Sigmoid colon (tissue), 4 donors: ENCODE measurements around the gene KCNQ2.

ENCODE experiments used
- CTCF ChIP-seq, 4 experiments: fragments of 450-650 bp in 3 of 4; fragments of 200-600 bp in 1 of 4; IDR thresholded peaks; one replicate each; pipeline ENCODE4 v1.5.1; 2016 to 2019; ENCODE audit warnings: antibody characterized with exemption in 4 of 4, mild to moderate bottlenecking in 3 of 4, moderate library complexity in 2 of 4
- EP300 ChIP-seq, 4 donors: sonication (generic); formaldehyde crosslinking; IDR thresholded peaks; one replicate each; pipeline ENCODE4 v1.6.1; 2017; ENCODE audit warnings: antibody characterized with exemption in 4 of 4
- POLR2A ChIP-seq, 2 donors: fragments of 450-650 bp; IDR thresholded peaks; one replicate each; pipeline ENCODE4 v1.6.1; 2016; ENCODE audit warnings: antibody characterized with exemption in 2 of 2, mild to moderate bottlenecking in 2 of 2, moderate library complexity in 2 of 2
- POLR2AphosphoS5 ChIP-seq, 4 donors: sonication (generic); formaldehyde crosslinking; IDR thresholded peaks; one replicate each; pipeline ENCODE4 v1.6.1; 2017; ENCODE audit warnings: antibody characterized with exemption in 4 of 4

GRCh38 chr20:63417097-63417737, 55.2 kb downstream of the KCNQ2 start:
- no peak for TF ChIP-seq CTCF (IDR thresholded peaks at IDR 0.05)
- no peak for TF ChIP-seq EP300 (IDR thresholded peaks at IDR 0.05)
- no peak for TF ChIP-seq POLR2A (IDR thresholded peaks at IDR 0.05)
- TF ChIP-seq POLR2AphosphoS5 (IDR thresholded peaks at IDR 0.05), result no peak
